Measurements from ENCODE around the gene DCUN1D1.

The DCUN1D1 gene

DNA sequence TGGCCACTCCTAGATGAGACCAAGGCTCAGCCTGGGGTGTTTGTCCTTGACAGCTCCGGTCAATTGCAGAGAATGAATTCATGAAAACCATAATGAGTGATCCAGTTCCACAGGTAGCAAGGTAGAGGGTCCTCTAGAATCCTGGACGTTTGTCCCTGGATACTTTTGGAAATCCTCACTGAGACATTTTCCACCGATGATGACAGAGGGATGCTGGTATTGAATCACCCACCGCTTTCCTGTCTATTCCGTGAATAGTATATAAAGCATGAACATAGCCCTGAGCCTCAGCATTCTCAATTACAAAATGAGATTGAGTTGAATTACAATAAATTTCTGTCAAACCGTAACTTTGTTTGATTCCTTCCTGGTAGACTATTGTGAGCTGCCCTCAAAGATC lies 5.7 kb upstream of the DCUN1D1 start:
- Histone ChIP-seq H3K4me1 (ENCODE audit: insufficient read depth, low read length) (peaks cover 1% of the 10 kb centered on the region; the same call in 1 of the 2 replicates), H3K9ac (ENCODE audit: low read depth, low read length) (no peak overlapping the region), H3K36me3 (ENCODE audit: insufficient read depth, low read length) (no peaks in the 10 kb centered on the region), H3K9me3 (ENCODE audit: control insufficient read depth, insufficient read depth, low read length) (no peaks in the 10 kb centered on the region)

DNA sequence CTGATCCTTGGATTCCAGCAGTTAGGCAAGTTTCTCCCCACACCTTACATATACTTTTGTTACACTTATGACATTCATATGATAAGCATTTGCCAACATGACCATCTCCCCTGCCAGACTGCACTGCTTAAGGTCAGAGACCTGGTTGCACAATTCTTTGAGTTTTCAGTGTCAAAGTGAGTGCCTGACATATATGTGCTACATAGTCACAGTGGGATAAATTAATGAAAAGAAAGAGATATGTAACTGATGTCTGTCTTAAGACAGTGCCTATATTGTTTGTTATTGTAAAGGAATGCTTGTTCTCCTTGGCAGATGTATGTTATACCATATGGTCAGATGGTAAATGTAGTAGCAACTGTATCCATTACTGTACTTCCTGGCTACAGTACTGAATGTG lies 3.5 kb upstream of the DCUN1D1 start:
- Histone ChIP-seq H3K9me3 (ENCODE audit: control insufficient read depth, insufficient read depth, low read length) (no peaks in the 10 kb centered on the region), H3K4me1 (ENCODE audit: insufficient read depth, low read length) (peaks cover 4% of the 10 kb centered on the region; the same call in 1 of the 2 replicates), H3K9ac (ENCODE audit: low read depth, low read length) (no peak overlapping the region), H3K36me3 (ENCODE audit: insufficient read depth, low read length) (no peaks in the 10 kb centered on the region)

DNA sequence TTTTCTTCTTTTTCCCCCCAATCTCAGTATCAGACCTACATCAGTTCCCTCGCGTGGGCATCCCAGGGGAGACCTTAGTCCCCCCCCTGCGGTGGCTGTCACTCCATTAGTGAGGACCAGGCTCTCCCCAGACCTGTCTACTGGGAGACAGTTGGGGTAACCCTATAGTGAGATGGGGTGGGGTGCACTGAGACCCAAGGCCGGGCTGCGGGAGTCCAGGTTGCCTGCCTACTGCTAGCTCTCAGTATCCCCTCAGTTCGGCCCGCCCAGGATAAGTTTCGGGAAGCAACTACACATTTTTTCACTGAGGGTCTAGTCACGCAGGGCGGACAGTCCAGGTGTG lies 671 bp upstream of the DCUN1D1 start:
- peaks cover 4% of the 10 kb centered on the region; the same call in 1 of the 2 replicates for H3K4me1 ChIP-seq (ENCODE audit: insufficient read depth, low read length)
- H3K36me3 ChIP-seq (ENCODE audit: insufficient read depth, low read length) = no peaks in the 10 kb centered on the region
- peak overlapping the region; percentile 58 for H3K9ac ChIP-seq (ENCODE audit: low read depth, low read length)
- no peaks in the 10 kb centered on the region for H3K9me3 ChIP-seq (ENCODE audit: control insufficient read depth, insufficient read depth, low read length)

DNA sequence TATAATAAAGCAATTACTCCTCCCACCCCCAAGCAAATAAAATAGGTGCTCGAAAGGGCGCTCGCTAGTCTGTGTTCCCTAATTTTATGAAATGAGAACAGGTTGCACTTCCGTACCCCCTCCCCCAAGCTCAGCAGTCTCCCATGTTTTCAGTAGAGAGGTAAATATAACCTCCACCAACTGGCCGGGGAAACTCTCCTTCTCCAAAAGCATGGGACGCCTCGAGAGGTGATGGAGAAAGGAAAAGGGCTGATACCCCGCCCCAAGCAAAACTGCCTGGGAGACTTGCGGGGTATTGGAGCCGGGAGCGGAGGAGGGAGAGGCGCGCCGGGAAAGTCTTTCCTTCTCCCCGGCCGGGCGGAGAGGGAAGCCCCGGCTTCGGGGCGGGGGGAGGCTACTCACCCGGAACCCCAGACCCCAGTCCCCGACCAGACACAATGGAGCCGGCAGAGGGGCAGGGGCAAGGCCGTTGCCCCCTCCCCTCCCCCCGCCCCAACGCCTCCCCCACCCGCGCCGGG lies 605 bp downstream of the DCUN1D1 start:
- H3K9ac ChIP-seq (ENCODE audit: low read depth, low read length) = peak overlapping the region; percentile 82
- no peaks in the 10 kb centered on the region for H3K9me3 ChIP-seq (ENCODE audit: control insufficient read depth, insufficient read depth, low read length)
- H3K36me3 ChIP-seq (ENCODE audit: insufficient read depth, low read length) = no peaks in the 10 kb centered on the region
- peaks cover 4% of the 10 kb centered on the region; the same call in 1 of the 2 replicates for H3K4me1 ChIP-seq (ENCODE audit: insufficient read depth, low read length)

DNA sequence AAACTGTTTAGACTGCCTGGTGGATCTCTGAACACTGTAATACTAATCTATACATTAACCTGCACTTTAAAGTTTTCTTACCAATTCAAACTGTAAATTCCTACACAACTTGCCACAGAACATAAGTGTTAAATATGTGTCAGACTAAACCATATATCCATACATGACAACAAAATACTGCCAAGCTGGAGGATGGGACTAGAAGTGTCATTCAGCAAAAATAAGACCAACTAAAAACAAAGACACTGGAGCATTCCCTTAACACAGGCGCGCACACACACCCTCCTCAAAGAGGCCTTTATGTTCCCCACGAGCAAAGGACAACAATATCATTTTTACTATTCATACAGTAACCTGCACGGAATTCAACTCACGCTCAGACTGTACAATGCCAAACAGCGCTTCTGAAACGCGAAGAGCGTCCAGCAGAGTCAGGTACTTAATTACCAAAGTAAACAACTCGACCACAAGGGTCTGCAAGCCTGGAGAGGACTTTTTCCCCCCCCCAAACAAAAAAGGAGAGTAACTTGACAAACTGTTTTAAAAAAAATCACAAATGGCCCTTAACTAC lies 1.1 kb downstream of the DCUN1D1 start:
- peaks cover 4% of the 10 kb centered on the region; the same call in 1 of the 2 replicates for H3K4me1 ChIP-seq (ENCODE audit: insufficient read depth, low read length)
- no peaks in the 10 kb centered on the region for H3K36me3 ChIP-seq (ENCODE audit: insufficient read depth, low read length)
- peak overlapping the region; percentile 82 for H3K9ac ChIP-seq (ENCODE audit: low read depth, low read length)
- H3K9me3 ChIP-seq (ENCODE audit: control insufficient read depth, insufficient read depth, low read length) = no peaks in the 10 kb centered on the region

DNA sequence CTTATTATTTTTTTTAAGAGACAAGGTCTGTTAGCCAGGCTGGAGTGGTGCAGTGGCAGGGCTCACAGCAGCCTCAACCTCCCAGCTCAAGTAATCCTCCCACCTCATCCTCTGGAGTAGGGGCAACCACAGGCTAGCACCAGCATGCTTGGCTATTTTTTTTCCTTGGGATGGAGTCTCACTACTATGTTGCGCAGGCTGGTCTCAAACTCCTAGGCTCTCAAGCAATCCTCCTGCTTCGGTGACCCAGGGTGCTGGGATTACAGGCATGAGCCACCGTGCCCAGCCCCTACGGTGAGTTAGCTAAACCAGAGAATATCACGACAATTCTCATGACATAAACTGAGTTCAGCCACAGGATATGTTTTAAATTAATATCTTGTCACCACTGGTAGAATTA lies 2.0 kb downstream of the DCUN1D1 start:
- Histone ChIP-seq H3K9ac (ENCODE audit: low read depth, low read length) (peak overlapping the region; percentile 82; the same call in 1 of the 2 replicates), H3K36me3 (ENCODE audit: insufficient read depth, low read length) (no peaks in the 10 kb centered on the region), H3K4me1 (ENCODE audit: insufficient read depth, low read length) (peaks cover 4% of the 10 kb centered on the region; the same call in 1 of the 2 replicates), H3K9me3 (ENCODE audit: control insufficient read depth, insufficient read depth, low read length) (no peaks in the 10 kb centered on the region)

GRCh38 chr3:182973047-182973446 lies 7.3 kb downstream of the DCUN1D1 start:
- H3K9me3 ChIP-seq (ENCODE audit: control insufficient read depth, insufficient read depth, low read length) = no peaks in the 10 kb centered on the region
- no peaks in the 10 kb centered on the region for H3K36me3 ChIP-seq (ENCODE audit: insufficient read depth, low read length)
- H3K4me1 ChIP-seq (ENCODE audit: insufficient read depth, low read length) = peaks cover 20% of the 10 kb centered on the region
- H3K9ac ChIP-seq (ENCODE audit: low read depth, low read length) = no peak overlapping the region

- Histone ChIP-seq H3K36me3 (ENCODE audit: insufficient read depth, low read length) (no peaks in the 10 kb centered on the region), H3K4me1 (ENCODE audit: insufficient read depth, low read length) (peaks cover 20% of the 10 kb centered on the region), H3K9ac (ENCODE audit: low read depth, low read length) (no peak overlapping the region), H3K9me3 (ENCODE audit: control insufficient read depth, insufficient read depth, low read length) (no peaks in the 10 kb centered on the region)
Observed at GRCh38 chr3:182972387-182972786, 8.0 kb downstream of the DCUN1D1 start.

DNA sequence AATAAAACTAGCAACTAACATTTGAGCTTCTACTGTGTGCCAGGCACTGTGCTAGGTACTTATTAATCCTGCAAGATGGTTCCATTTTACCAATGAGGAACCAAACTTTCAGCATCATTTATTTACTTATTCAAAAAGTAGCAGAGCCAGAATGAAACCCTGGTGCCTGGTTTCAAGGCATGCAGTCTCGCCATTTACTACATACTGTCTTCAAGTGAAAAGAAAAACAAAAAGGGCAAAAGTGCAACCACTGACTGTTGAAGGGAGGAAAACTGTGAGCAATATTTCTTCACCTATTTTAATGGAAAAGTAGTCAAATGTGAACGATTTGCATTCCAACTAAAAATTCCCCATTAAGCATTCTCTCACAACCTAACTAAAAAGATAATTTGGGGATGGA lies 8.7 kb downstream of the DCUN1D1 start:
- Histone ChIP-seq H3K36me3 (ENCODE audit: insufficient read depth, low read length) (no peaks in the 10 kb centered on the region), H3K9me3 (ENCODE audit: control insufficient read depth, insufficient read depth, low read length) (no peaks in the 10 kb centered on the region), H3K9ac (ENCODE audit: low read depth, low read length) (no peak overlapping the region), H3K4me1 (ENCODE audit: insufficient read depth, low read length) (peaks cover 20% of the 10 kb centered on the region)

GRCh38 chr3:182970811-182971418 lies 9.4 kb downstream of the DCUN1D1 start:
- no peaks in the 10 kb centered on the region for H3K36me3 ChIP-seq (ENCODE audit: insufficient read depth, low read length)
- H3K4me1 ChIP-seq (ENCODE audit: insufficient read depth, low read length) = peaks cover 20% of the 10 kb centered on the region
- H3K9me3 ChIP-seq (ENCODE audit: control insufficient read depth, insufficient read depth, low read length) = no peaks in the 10 kb centered on the region
- H3K9ac ChIP-seq (ENCODE audit: low read depth, low read length) = no peak overlapping the region

DNA sequence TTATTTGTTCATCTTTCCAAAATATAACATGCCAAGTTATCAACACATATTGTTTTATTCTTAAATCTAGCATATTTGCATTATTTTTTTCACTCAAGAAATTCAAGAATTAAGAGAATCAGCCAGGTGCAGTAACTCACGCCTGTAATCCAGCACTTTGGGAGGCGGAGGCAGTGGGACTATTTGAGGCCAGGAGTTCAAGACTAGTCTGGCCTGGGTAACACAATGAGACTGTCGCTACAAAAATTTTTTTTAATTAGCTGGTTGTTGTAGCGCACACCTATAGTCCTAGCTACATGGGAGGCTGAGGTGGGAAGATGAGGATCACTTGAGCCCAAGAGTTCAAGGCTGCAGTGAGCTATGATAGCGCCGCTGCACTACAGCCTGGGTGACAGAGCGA lies 10.5 kb downstream of the DCUN1D1 start:
- Histone ChIP-seq H3K9ac (ENCODE audit: low read depth, low read length) (no peak overlapping the region), H3K36me3 (ENCODE audit: insufficient read depth, low read length) (no peaks in the 10 kb centered on the region), H3K4me1 (ENCODE audit: insufficient read depth, low read length) (peaks cover 20% of the 10 kb centered on the region), H3K9me3 (ENCODE audit: control insufficient read depth, insufficient read depth, low read length) (no peaks in the 10 kb centered on the region)

DNA sequence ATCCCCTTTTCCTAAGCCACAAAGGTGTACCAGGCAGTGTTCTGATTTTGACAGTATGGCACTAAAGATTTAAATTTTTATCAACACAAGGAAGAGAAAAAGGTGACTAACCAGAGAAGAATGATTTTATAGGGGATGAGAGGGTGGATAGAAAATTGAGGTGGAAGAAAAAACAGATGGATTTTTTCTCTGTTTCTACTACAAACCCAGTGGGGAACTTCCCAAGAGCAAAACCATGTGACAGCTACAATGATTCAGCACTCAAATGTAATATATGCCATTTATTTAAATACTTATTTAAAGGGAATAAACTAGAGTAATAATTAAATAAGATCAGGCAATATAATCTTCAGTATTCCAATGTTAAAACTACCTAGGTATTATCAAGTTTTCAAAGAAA lies 11.1 kb downstream of the DCUN1D1 start:
- peaks cover 20% of the 10 kb centered on the region for H3K4me1 ChIP-seq (ENCODE audit: insufficient read depth, low read length)
- no peak overlapping the region for H3K9ac ChIP-seq (ENCODE audit: low read depth, low read length)

GRCh38 chr3:182967218-182968204 lies 12.8 kb downstream of the DCUN1D1 start:
- H3K4me1 ChIP-seq (ENCODE audit: insufficient read depth, low read length) = peaks cover 20% of the 10 kb centered on the region
- no peaks in the 10 kb centered on the region for H3K9me3 ChIP-seq (ENCODE audit: control insufficient read depth, insufficient read depth, low read length)
- no peak overlapping the region for H3K9ac ChIP-seq (ENCODE audit: low read depth, low read length)

More for the DNA sequence above, 11.1 kb downstream of the DCUN1D1 start:
- no peaks in the 10 kb centered on the region for H3K9me3 ChIP-seq (ENCODE audit: control insufficient read depth, insufficient read depth, low read length)
- H3K36me3 ChIP-seq (ENCODE audit: insufficient read depth, low read length) = no peaks in the 10 kb centered on the region

GRCh38 chr3:182965861-182966366 lies 14.4 kb downstream of the DCUN1D1 start:
- no peaks in the 10 kb centered on the region for H3K36me3 ChIP-seq (ENCODE audit: insufficient read depth, low read length)
- peaks cover 16% of the 10 kb centered on the region for H3K4me1 ChIP-seq (ENCODE audit: insufficient read depth, low read length)
- H3K9ac ChIP-seq (ENCODE audit: low read depth, low read length) = no peak overlapping the region
- H3K9me3 ChIP-seq (ENCODE audit: control insufficient read depth, insufficient read depth, low read length) = no peaks in the 10 kb centered on the region

More at GRCh38 chr3:182967218-182968204, 12.8 kb downstream of the DCUN1D1 start:
- no peaks in the 10 kb centered on the region for H3K36me3 ChIP-seq (ENCODE audit: insufficient read depth, low read length)
